Stimulated activated CD8-positive, alpha-beta memory T cell treated with anti-CD3 and anti-CD28 coated beads, Interleukin-15, amount 100 ng/mL, for 1 hour (primary cell): ENCODE measurements around the gene ACTR3C.
"Not testable (repeated sequence)": the region's sequence is repeated elsewhere in the genome, so short reads cannot be mapped to it uniquely, and the experiment has no call there.

Source experiments
- DNase-seq: peaks from one replicate; pipeline ENCODE4 v3.0.0-alpha.2; 2020; ENCODE audit warnings: low read depth

ACTR3C gene

DNA sequence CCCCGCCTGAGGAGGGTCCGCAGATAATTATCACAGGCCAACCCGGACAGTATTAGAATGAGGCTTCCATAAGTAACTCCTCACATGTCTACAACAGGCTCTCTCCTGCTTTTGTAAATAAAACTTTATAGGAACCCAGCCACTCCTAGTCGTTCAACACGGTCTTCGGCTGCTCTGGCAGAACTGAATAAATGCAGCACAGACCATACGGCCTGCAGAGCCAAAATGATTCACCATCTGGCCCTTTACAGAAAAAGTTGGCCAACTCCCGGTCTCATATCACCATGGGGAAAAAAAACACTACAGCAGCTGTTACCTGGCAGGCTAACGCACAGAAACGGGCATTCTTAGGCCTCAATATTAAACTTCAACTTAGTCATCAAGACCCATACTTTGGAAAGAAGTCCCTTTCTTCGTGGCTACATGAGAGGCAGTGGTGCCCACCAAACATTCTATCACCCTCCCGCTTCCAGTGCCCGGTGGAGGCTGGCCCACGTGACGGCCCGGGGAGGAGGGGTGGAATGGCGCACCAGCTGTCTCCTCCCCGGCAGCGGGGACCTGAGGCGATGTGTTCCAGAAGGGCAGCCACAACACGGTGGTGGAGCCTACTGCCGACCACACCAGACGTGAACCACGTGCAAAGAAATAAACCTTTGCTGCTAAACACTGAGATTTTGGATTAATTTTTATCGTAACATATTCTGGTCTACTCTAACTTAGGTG lies 41.5 kb downstream of the ACTR3C start:
- not testable (repeated sequence) for DNase-seq

DNA sequence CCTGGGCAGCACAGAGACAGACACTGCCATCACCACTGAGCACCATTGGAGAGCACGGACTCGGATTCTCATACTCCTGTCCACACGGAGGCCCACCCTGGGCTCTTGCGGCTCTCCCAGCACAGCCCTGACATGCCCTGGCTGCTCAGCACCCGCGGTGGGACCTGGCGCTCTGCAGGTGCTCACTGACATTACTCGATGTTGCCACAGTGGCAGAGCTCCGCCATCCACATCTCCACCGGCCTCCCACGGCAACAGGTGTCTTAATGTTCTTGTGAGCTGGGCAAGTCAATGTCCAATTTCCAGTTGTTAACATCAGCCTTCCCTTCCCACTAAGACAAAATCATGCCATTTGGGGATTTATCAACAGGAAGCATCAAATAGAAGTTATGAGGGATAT lies 45.0 kb downstream of the ACTR3C start:
- DNase-seq = not testable (repeated sequence)

DNA sequence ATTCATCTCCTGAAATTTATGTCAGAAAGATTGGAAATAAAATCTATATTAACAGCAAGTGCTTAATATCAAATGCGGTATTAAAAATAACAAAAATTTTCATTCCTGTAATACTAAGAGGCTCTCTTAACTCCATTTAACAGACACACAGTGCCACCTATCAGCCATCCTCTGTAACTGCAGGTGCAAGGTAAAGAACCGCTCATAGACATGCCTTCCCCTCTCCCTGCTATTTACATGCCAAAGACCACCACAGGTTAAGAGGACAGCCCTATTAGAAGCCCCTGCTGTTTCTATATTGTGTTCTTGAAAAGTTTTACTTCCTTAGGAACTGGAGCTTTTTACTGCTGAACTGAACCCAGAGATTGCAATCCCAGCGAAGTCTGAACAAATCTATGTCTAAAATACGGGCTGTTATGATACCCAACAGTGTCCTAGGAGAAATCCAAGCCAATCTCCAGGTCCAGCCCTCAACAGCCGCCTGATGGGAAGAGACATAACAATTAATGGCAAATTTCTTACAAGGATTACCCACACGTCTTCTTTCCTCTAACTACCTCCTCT lies 47.1 kb downstream of the ACTR3C start:
- not testable (repeated sequence) for DNase-seq

DNA sequence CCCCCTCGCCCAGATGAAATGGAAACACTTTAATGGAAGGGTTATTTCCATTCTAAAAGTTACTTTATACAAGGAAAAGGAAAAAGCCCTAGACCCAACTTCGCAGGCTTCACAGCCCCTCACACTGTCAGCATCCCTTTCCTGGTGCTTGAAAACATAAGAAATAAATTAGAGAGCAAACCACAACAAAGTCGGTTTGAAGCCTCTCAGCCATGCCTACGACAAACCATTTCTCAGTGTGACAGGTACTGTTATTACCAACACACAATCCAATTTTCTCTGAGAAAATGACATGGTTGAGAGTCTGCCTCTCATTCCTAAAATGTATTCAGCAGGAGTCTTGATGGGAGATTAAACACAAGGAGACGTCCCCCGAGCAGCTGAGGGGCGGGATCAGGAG lies 51.4 kb downstream of the ACTR3C start:
- DNase-seq = not testable (repeated sequence)

DNA sequence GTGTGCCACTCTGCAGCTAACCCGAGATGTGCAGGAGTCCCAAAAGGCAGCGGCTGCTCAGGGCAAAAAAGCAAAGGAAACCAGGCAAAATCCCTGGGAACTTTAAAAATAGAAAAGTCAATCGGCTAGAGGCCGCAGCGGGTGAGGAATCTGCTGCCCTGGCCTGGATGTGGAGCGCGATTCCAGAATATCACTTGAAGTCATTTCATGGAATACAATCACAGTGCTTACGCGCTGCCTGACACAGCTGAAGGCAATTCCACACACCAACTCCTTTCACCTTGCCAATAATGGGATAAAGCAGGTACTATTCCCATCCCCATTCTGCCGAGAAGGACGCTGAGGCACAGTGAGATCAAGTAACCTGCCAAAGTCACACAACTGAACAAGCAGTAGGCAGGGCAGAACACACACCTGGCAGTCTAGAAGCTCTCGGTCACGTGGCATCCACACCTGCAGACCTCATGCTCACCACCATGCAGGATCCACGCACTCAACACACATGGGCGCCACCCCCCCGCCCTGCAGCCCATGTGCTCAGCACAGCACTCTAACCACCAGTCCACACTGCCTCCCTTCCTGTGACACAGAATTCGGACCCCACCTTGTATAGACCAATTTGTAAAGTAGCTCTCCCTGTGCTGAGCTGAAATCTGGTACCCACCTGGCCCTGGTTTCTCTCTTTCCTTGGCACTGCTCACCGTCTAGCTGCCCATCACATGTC lies 53.1 kb downstream of the ACTR3C start:
- not testable (repeated sequence) for DNase-seq

DNA sequence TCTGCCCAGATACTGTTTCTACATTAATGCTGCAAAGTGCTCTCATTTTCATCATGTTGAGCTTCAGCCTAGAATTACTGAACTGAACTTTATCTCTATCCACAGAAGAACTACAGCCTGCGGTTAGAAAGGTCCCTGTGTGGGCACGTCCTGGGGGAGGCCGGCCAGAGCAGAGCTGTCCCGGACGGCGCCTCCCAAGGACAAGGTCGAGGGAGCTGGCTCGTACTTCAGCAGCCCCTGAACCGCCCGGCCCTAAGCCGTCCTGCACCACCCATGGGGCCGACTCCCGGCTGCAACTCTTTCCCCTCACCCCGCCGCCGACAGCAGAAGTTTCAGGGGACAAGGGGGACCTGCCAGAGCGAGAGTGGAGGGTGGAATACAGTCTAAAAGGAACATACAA lies 54.5 kb downstream of the ACTR3C start:
- not testable (repeated sequence) for DNase-seq

DNA sequence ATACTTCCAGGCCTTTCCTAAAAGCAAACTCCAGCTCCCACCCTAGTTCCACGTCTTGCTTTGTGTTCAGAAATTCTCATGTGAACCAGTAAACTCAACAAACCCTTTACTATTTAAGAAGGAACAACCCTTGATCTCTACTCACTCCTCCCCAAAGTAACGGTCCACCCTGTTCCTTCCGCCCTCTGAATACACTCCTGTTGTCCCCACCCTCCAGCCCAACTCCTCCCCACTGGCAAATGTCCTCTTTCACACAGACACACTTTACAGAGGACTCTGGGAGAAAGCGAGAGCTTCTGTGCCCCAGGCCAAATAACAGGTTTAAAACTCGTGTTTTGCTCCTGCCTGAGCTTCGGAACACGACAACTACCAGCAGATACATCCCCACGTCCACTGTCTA lies 55.1 kb downstream of the ACTR3C start:
- not testable (repeated sequence) for DNase-seq

DNA sequence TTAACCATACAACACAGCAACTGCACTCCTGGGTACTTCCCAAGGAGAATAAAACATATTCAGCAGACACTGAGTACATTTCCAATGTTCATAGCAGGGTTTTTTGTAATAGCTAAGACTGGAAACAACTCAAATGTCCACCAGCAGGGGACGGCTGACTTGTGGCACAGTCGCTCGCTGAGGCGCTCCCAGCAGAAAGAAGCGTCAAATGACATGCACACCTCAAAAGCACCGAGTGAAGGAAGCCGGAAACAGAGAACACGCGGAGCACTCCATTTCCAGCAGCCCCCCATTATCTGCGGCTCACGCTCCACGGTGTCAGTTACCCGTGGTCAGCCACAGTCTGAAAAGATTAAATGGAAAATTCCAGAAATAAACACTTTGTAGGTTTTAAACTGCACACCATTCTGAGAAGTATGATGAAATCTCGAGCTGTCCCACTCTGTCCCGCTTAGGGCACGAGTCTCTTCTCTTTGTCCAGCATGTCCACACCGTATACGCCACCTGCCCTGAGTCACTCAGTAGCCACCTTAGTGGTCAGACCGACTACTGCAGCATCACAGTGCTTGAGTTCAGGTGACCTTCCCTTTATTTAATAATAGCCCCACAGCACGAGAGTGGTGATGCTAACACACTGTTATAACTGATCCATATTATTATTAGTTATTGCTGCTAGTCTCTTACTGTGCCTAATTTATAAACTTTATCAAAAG lies 56.2 kb downstream of the ACTR3C start:
- not testable (repeated sequence) for DNase-seq

DNA sequence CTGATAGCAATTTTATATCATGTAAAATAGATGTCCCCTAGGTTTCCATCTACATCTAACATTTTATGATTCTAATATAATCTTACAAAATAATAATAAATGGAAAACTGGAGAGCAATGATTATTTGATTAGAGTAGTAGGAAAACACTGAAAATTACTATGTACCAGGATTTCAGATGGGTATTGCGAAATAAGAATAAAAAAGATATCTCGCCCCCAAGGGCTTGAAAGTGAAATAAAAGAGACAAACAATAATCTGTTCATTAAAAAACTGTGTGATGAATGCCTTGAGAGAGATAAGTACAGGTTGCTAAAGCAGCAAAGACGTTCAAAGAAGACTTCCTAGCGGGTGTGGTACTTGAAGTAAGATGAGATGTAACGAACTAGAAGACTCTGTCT lies 60.7 kb downstream of the ACTR3C start:
- DNase-seq = not testable (repeated sequence)

DNA sequence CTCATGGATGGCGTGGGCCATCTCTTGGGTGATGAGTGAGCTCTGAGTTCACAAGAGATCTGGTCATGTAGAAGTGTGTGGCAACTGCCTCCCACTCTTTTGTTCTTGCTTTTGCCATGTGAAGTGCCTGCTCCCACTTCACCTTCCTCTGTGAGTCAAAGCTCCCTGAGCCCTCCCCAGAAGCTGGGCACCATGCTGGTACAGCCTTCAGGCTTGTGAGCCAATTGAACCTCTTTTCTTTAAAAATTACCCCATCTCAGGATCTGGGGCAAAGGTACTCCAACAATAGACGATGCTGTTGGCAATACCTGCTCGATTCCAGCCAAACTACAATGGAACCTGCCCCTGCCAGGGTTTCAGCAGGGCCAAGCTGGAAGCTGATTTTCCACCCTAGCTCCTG lies 75.6 kb downstream of the ACTR3C start:
- DNase-seq = not testable (repeated sequence)

DNA sequence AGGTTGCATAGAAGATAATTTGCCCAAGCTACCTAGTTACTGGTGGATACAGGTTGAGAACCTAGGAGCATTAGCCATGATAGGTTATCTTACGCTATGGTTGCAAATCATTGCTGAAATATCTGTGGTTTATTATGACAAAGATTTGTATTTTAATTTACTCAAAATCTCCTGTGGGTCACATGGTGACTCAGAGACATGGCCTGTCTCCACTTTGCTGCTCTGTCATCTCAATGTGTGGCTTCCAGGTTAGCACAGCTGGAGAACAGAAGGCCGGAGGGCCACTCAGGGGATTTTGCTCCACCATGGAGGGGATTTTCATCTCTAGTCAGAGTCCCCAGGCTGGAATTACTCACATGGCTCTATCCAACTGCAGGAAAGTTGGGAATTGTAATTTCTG lies 78.1 kb downstream of the ACTR3C start:
- DNase-seq = not testable (repeated sequence)

DNA sequence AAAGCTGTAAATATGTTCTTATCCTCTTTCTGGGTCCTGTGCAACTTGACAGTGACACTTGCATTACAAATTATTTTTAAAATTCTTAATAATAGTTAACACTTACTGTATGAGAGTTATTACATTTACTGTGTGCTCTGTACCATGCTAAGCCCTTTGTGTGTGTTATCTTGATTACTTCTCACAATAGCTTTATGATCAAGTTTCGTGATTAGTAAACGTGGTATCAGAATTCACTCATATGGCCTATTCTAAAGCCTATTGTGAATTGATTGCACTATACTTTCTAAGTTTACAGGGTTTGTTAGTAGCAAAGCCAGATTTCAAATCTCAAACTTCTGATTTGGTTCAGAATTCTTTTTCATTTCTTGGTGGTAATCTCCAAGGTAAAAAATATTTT lies 80.4 kb downstream of the ACTR3C start:
- DNase-seq = not testable (repeated sequence)

DNA sequence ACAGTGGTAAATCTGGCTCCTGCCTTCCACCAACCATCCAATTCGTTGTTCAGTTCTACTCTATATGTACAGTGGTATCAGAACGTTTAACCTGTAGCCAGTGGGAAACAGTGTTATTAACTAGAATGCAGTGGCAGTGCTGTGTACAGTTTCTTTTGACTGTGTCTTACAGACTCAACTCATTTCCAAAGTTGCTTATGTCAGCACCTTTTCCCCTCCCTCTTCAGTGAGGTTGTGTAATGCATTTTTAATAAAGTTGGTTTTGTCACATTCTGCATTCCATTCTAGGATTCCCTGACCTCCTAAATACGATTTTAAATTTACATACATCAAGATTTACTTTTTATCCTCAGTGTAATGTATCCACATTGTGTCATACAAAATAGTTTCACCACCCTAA lies 97.9 kb downstream of the ACTR3C start:
- DNase-seq = not testable (repeated sequence)

DNA sequence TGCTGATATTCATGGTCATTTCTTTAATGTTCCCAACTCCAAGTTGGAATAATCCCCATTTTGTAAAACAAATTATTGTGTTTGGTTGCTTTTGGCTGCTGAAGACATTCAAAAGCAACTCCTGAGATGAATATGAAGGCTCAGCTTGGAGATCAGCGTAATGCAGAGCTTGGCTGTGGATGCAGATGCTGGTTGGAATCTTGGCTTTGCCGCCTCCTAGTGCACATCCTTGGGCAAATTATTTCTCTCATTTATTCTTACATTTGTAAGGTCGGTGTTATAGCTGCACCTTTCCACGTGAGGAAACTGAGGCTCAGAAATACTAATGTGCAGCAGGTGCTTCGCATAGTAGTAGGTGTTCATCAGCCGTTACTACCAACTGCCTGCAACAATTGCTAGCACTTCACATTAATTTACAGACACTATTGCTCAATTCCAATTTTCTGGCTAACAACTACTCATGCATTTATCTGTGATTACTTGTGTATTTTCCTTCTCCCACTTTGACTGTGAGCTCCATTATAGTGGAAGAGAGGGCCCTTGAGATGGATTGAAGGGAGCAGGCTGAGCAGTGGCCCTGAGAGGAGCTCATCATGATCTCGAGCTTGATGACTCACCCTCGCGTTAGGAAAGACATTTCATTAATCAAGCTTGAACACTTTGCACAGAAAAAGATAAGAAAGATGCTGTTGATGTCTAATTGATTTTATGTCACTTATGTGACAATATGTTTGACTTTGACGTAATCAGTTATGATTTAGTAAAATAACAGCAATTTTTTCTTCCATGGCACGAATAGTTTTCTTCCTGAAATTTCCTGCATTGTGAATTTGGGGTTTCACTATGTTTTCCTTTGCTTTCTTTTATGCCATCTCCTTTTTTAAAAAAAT lies 101.0 kb downstream of the ACTR3C start:
- DNase-seq = not testable (repeated sequence)

DNA sequence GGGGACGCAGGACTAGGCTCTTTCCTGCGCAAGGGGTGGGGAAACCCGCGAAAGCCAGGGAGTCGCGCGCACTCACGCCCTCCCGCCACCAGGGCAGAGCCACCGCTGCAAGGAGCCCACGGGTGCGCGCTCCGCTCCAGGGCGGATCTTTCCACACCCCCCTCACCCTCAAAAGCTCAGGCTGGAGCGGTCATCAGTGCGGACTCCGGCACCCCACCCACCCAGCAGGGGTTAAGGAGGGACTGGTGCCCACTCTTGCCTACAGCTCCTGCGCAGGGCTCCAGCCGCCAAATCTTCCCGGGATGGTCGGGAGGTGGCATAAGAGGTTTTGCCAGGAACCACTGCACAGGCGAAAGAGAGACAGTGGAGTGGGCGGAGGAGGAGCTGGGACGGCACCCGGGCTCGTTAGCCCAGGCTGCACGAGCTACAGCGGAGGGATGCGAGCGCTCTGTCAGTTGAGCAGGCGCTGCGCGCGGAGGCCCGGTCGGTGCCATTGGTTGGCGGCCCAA lies 102.6 kb downstream of the ACTR3C start:
- DNase-seq = not testable (repeated sequence)

DNA sequence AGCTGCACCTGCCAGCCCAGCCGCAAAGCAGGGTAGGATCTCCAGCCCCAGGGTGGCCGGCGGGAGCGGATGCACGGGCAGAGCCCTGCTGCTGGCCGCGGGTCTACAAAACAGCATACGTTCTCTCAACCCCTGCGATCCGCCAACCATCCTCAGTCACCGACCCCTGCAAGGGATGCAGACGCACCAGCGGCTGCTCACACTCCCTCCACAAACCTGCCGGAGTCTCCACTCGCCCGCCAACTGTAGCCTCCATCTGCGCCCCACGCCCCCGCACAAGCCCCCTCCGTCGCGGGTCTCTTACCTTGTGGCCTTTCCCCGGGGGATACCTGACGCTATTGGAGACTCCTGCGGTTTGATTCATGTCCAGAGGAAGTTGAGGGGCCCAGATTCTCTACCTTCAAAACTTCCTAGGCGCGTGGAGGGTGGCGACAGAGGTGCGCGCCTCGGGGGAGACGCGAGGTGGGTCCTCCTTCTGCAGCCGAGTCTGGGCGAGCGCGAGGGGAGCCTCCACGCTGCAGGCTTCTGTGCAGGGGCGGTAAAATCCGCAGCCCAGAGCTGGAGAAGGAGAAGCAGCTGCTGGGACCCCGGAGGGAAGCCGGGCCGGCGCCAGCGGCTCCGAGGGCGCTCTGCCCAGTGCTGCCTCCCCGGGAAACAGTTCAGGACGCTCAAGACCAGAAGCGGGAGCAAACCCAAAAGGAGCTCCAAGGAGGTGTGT lies 103.2 kb downstream of the ACTR3C start:
- not testable (repeated sequence) for DNase-seq

DNA sequence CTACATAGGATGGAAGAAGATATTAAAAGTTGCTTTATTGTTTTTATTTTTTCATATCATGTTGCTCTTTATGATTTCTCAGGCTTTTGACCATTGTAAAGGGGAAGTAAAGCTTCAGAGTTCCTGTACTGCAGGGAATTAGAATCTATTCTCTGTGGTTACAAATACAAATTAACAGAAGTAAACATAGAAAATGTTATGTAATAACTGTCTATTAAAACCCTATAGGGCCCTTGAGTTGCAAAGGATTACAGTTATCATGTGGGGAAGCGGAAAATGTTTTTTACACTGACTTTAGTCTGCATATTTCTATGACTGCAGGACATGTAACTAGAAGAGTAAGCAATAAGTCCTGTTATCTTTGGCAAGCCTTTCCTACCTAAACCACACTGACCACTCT lies 116.5 kb downstream of the ACTR3C start:
- not testable (repeated sequence) for DNase-seq

DNA sequence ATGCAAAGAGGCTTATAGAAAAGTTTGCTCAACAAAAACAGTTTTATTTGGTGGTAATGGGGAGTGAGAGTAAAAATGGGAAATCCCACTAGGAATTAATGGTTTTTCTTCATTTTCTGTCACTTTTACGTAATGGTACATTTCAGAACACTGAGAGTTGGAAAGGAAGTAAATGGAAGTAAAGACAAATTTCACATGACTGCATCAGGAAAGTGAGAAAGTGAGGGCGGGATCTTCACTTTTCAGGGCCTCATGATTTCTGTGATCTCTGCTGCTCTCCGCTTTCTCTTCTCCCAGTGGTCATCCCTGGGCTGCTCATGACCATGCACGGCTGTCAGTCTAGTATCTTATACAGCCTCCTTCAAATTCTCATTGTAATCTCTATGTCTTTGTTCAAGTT lies 117.5 kb downstream of the ACTR3C start:
- not testable (repeated sequence) for DNase-seq

DNA sequence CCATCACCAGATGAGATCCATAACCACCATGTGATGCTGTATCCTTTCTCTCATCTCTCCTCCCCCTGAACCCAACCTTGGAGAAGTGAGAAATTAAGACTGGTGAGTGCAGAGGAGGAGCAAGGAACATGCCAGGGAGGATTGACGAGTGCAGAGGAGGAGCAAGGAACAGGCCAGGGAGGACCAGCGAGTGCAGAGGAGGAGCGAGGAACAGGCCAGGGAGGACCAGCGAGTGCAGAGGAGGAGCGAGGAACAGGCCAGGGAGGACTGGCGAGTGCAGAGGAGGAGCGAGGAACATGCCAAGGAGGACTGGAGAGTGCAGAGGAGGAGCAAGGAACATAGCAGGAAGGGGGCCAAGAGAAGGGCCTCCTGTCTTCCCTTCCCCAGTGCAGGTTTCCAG lies 118.8 kb downstream of the ACTR3C start:
- not testable (repeated sequence) for DNase-seq

DNA sequence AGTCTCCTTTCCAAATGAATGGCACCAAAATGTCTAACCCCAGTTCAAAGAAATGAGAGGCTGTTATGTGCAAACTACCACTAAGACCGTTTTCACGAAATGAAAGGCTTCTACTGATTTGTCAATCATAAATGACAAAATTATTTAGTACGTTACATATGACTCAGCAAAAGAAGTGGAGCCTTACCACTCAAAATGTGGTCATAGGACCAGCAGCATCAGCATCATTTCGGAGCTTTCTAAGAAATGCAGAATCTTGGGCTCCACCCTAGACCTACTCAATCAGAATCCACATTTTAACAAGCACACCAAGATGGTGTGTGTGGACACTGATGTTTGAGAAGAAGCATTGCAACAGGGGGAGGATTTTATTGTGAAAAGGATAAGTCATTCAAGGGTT lies 120.5 kb downstream of the ACTR3C start:
- DNase-seq = not testable (repeated sequence)
